ENCODE results near the gene CAPN13.

Gene CAPN13

DNA sequence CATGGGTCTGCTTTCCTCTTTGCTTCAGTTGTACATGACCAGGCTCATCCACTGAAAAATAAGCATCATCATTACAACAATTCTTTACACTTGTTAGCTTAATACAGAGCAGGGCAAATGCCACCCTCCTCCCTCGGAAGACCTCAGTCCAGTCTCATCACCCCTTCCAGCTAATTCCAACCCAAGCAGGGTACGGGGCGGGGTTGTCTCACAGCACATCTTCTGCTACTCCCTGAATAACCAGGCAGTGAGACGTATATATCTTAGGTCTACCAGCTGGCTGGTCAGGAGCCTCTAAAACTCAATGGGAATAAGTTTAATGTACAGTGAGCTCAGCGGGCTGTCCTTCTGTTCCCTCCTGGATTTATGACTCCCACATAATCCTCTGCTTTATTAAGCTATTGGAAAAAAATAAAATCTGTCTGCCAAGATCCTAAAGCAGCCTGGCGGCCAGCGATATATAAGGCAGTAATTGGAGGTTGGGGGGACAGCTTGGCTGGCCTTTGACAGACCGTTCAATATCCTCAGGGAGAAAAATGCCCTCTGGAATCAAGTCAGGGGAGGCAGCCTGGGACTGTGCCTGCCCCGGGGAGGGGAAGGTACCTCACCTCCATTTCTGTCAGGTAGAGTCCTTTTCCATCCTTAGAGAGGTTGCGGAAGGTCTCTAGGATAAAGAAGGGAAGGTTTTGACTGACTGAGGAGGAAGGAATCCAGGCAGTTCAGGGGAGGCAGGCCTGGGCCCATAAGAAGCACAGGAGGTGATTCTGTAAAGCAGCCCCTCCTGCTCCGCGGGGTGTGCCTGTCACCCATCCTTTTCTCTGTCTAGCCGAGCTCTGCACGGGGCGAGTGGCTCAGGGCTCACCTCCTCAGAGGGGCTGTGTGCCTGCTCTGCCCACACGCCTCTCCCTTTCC lies 76.3 kb downstream of the CAPN13 start:
- no peak for DNase-seq (ENCODE audit: low read depth, low spot score)

DNA sequence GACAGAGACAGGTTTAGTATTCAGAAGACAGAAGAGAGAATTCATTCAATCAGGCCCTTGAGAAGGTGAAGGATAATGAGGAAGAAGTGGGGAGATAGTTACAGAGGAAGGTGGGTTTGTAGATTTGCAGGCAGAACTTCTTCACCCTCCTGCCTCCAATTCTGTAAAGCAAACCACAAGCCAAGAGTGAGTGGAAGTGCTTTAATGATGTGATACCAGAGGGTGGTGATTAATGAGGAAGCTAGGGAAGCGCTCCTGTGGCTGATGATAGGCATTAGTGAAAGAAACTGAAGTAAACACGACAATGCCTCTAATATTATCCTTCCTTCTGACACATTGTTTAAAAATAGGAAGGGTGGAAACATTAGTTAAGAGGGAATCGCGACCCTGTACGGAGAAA lies 78.2 kb downstream of the CAPN13 start:
- DNase-seq (ENCODE audit: low read depth, low spot score), result no peak

DNA sequence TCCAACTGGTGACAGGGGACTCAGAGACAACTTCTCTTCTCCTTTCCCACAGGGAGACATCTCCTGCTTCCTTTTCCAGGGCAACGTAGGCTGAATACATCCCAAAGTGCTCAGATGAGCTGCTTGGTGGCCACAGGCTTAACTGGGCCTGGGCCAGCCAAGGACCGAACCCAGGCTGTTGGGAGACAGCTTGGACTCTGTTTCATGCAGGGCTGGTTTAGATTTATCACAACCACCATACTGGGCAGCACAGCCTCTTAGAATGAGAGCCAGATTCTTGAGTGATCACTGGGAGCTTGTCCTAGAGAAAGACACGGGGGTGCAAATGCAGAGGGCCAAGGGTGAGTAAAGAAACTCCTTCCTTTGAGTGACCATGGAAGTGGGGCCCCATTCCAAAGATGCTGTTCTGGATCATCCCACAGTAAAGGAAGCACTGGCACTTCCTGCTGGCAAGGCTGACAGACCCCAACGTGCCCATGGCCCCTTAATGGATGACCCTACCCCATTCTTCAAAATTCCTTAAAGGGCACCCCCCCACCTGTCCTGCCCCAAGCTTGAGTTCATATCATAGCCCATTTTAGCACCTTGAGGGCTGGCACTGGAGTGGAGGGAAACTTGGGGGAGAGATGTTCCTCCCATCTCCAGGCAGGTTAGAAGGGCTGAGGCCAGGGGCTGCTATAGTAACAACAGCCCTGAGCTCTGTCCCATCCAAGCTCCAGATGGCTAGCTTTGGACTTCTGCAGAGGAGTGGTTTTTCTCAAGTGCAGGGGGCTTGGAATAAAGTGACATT lies 84.1 kb downstream of the CAPN13 start:
- DNase-seq (ENCODE audit: low read depth, low spot score), result no peak

DNA sequence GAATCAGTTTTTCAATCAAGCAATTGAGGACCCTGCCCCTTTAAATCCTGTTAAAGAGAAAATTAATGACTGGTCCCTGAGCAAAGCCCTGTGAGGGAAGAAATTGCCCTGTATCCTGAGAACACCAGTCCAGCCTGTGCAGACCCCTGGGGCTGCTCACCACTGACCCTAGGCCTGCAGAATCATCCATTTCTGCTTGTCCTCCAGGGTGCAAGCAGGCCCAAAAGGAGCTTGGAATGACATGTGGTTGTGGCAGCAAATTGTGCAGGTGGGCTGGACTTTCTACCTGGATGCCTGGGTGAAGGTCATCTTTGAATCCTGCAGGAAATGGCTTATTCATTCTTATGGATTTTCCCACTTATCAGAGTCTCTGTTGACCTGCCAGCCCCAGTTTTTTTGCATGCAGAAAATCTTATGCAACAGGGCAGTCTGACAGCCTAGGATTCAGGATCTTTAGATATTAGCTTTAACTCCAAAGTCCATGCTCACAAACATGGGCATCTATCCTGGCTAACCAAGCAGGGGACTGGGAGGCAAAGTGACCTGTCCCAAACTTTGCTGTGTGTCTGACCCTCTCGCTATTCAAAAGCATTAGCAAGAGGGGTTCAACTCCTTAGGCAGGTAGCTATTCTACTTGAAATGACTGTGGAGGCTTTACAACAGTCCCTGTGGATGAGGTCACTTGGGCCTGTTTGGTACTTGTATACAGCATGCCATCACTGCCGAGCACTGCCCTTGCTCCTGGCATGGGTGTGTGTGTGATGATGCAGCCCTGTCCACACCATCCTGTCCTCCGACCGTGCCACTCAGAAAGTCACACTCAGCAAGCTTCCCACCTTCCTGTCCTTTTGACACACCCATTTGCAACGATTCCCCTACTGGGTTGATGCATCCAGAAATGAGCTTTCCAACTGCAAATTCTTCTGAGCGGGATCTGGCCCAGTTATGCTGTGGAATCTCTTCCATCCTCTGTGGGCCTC lies 85.3 kb downstream of the CAPN13 start:
- DNase-seq (ENCODE audit: low read depth, low spot score), result no peak

DNA sequence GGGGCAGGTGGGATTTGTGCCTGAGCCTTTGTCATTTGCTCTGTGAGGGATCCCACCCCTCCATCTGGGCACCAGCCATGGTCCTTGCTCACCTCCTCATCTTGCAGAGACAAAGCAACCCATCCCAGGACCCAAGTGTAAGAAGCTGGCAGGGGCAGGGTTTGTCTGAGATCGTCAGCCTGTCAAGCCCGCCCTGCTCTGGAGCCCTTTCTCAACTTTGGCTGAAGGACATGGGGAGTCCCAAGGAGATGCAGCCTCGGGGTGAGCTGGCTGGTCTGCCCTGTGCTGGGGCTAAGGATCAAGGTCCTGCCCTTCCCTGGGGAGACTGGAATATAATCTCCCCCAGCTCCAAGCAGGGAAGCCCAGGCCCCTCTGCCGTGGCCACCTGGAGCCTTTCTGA lies 86.0 kb downstream of the CAPN13 start:
- no peak for DNase-seq (ENCODE audit: low read depth, low spot score)

- DNase-seq (ENCODE audit: low read depth, low spot score), result no peak
Measured at GRCh38 chr2:30717081-30717650, 90.1 kb downstream of the CAPN13 start.

GRCh38 chr2:30716123-30716900 lies 90.9 kb downstream of the CAPN13 start:
- DNase-seq (ENCODE audit: low read depth, low spot score), result no peak

- DNase-seq (ENCODE audit: low read depth, low spot score), result no peak
Measured at GRCh38 chr2:30714811-30715709, 92.2 kb downstream of the CAPN13 start.

DNA sequence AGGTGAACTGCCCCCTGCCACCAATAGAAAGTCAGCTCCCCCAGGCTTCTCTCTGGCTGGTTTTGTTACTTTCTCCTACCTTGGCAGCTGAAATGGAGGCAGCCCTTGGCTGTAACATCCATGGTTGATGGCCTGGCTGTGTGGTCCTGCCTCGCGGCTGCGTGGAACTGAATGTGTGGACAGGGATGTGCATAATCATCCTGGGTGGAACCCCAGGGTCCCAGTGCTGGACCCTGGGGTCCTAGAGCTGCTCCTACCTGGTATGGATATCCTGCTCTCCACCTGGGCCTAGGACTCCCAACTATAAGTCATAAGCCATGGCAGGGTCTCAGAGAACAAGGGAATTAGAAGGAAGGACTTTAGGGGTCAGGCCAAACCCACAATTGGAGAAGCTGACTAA lies 93.5 kb downstream of the CAPN13 start:
- DNase-seq (ENCODE audit: low read depth, low spot score), result no peak

DNA sequence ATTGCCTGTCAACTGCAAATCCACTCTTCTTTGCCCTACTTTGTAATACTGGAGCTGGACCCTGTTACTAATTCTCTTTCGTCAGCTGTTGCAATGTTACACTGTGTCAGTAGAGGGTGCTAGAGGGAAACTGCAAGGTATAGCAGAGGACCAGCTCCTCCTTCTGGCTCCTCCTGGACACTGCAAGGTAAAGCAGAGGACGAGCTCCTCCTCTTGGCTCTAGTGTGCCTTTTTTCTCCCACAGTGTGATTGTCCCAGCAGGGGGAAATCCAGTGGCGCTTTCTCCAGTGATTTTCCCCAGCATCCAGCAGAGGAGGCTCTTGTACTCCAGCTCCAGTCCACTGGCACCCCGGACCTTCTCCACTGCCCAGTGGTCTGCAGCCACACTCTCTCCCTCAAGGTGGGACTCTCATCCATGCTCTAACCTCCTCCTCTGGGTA lies 95.6 kb downstream of the CAPN13 start:
- DNase-seq (ENCODE audit: low read depth, low spot score), result peak; percentile 72

DNA sequence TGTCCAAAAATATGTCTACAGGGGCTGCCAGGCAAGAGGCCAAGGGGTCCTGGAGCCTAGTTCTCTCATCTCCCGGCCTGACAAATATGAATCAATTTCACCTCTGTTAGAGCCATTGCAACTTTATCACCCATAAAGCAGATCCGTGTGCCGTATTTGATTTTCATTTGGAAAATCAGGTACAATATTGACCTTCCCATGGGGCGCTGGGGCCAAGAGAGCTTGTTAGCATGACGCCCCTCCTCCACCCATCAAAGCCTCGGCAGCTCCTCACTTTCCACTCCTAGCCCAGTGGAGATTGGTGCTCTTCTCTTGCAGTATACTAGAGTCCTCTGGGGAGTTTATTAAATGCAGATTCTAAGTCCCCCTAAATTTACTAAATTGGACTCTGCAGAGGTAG lies 96.8 kb downstream of the CAPN13 start:
- DNase-seq (ENCODE audit: low read depth, low spot score), result no peak

- DNase-seq (ENCODE audit: low read depth, low spot score), result no peak
Measured at GRCh38 chr2:30710016-30710415, 97.2 kb downstream of the CAPN13 start.

DNA sequence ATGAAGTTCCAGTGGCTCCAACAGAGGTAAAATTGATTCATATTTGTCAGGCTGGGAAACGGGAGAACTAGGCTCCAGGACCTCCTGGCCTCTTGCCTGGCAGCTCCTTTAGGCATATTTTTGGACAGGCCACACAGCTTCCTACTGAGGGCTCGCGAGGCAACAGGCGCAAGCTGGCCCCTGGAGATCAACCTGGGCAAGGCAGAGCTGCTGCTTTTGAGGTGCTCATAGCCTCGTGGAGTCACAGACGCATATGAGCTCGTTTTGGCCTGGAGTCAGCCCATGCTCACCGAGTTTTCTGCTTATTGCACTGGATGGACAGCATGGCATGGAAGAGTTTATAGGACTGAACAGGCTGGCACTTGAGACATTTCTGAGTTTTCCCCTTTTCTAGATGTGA lies 97.7 kb downstream of the CAPN13 start:
- DNase-seq (ENCODE audit: low read depth, low spot score), result no peak

DNA sequence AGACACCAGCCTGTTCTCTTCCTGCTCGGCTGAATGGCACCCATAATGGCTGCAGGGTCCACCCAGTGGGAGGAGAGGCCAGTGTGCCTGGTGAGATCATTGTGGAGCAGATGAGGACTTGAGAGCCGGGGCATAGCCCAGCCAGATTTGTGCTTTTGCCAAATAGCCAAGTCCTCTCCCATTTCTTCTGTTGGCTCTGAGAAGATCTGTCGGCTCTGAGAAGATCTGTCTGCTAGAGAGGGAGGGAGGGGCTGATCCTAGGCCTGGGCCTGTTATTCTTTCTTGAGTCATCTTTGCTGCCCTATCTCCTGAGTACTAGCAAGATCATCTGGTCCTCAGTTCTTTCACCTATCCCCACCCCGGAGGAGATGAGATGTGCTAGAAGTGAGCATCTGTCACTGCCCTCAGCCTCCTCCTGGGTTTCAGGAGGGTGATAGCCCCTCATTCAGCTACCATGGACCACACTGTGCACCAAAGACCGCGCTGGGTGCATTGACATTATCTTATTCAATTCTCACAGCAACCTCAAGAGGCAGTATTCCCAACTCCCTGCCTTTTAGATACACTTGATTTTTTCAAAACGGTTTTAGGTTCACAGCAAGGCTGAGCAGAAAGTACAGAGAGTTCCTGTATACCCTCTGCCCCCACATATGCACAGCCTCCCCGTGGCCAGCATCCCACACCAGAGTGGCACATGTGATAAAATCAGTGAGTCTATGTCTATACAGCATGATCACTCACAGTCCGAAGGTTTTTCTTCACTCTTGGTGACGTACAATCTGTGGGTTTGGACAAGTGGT lies 98.6 kb downstream of the CAPN13 start:
- DNase-seq (ENCODE audit: low read depth, low spot score), result no peak

- DNase-seq (ENCODE audit: low read depth, low spot score), result no peak
Measured at GRCh38 chr2:30707304-30707903, 99.8 kb downstream of the CAPN13 start.

GRCh38 chr2:30706534-30707303 lies 100.5 kb downstream of the CAPN13 start:
- no peak for DNase-seq (ENCODE audit: low read depth, low spot score)

All from smooth muscle cell of the brain vasculature (primary cell).